Measurements from ENCODE around the gene CGB7.

DNA sequence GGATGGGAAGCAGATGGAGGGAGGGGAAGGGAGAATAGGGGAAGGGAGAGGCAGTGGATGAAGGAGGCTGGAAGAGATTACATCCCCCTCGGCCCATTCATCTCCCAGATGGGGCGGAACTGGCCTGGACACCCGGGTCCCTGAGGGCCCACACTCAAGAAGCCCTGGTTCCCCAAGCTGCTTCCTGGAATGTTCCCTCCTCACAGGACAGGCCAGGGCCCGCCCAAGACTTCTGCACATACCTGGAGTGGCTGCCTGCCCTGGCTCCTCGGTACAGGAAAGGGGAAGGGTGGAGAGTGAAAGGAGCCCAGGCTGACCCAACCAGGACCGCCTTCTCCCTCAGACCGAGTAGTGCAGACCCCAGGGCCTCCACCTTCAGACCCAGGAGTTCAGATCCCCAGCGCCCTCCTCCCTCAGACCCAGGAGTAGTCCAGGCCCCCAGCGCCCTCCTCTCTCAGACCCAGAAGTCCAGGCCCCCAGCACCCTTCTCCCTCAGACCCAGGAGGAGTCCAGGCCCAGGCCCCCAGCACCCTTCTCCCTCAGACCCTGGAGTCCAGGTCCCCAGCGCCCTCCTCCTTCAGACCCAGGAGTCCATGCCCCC, 6.6 kb upstream of the CGB7 start:
- TF ChIP-seq, protein P1, sequence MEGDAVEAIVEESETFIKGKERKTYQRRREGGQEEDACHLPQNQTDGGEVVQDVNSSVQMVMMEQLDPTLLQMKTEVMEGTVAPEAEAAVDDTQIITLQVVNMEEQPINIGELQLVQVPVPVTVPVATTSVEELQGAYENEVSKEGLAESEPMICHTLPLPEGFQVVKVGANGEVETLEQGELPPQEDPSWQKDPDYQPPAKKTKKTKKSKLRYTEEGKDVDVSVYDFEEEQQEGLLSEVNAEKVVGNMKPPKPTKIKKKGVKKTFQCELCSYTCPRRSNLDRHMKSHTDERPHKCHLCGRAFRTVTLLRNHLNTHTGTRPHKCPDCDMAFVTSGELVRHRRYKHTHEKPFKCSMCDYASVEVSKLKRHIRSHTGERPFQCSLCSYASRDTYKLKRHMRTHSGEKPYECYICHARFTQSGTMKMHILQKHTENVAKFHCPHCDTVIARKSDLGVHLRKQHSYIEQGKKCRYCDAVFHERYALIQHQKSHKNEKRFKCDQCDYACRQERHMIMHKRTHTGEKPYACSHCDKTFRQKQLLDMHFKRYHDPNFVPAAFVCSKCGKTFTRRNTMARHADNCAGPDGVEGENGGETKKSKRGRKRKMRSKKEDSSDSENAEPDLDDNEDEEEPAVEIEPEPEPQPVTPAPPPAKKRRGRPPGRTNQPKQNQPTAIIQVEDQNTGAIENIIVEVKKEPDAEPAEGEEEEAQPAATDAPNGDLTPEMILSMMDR (IDR thresholded peaks at IDR 0.05) = no peak
- no peak for TF ChIP-seq POLR2A (IDR thresholded peaks at IDR 0.05)

All from esophagus squamous epithelium (tissue), 4 donors.